ENCODE data around the gene MESP2.

Gene MESP2

GRCh38 chr15:89755701-89756100 lies 20.4 kb upstream of the MESP2 start:
- DNase-seq: no peak

DNA sequence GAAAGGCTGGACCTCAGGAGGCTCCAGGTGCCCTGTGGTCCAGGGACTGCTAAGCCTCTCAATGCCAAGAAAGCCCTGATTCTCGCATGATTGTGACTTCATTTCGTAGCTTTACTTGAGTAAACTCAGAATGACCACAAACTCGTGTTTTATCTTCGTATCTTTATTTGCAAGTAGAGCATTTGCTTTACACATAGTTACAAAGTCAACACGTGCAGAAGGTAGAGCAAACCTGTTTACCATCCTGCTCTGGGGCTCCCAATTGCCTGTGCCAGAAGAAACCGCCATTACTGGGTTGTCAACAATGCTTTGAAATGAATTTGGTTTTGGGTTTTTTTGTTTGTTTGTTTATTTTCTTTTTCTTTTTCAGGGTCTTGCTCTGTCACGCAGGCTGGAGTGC lies 19.2 kb upstream of the MESP2 start:
- DNase-seq: no peak

DNA sequence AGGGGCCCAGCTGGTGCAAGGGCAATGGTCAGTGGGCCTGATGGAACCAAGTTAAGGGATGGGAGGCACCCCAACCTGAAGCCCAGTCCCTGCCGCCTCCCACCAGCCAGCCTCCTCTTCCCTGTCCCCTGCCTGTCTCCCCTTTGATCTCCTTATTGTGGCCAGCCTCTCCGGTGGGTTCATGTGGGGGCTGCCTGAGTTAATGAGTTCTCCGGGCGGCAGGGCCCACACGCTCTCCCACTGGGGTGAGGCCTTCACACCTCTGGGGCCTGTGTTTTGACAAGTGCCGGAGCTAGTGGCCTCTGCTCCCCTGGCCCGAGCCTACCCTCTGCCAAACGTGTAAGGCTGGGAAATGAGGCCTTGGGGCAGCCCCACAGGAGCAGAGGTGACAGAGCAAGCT lies 17.8 kb upstream of the MESP2 start:
- DNase-seq: no peak

DNA sequence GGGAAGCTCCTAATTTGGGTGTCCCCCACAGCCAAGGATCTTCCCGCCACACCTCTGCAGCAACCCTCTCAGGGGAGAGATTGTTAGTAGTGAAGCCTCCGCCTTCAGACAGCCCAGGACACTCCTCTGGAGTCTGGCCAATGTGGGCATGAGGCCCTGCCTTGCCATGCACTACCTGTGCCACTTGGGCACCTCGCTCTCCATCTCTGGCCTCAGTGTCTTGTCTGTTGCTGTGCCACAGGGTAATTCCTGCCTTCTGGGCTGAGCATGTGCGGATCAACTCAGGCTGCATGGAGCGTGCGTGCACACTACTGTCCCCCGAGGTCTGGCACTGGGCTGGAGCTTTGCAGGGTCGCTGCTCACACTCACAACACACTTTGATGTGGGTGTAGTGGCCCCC lies 17.2 kb upstream of the MESP2 start:
- DNase-seq: no peak

- no peak for DNase-seq
Measured at GRCh38 chr15:89759835-89760234, 16.3 kb upstream of the MESP2 start.

- peak; percentile 62 for DNase-seq
Measured at GRCh38 chr15:89760303-89761008, 15.7 kb upstream of the MESP2 start.

- no peak for DNase-seq
Measured at GRCh38 chr15:89761009-89761831, 14.9 kb upstream of the MESP2 start.

- no peak for DNase-seq
Measured at GRCh38 chr15:89761929-89762328, 14.2 kb upstream of the MESP2 start.

DNA sequence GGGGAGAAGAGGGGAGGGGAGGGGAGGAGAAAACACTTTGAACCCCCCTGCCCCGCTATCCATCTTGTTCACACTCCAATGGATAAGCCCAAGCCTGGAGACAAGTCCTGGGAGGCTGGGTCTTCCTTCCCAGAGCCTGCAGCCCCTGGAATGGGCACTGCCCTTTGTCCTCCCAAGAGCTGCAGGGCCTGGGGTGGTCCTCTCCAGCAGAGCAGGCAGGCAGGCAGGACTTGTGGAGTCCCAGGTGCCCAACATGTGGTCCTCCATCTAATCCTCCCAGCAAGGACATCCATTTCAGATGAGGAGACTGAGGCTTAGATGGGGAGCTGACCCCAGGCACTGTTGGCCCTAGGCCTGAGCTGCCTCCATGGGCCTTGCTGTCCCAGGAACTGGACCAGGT lies 10.4 kb upstream of the MESP2 start:
- no peak for DNase-seq

DNA sequence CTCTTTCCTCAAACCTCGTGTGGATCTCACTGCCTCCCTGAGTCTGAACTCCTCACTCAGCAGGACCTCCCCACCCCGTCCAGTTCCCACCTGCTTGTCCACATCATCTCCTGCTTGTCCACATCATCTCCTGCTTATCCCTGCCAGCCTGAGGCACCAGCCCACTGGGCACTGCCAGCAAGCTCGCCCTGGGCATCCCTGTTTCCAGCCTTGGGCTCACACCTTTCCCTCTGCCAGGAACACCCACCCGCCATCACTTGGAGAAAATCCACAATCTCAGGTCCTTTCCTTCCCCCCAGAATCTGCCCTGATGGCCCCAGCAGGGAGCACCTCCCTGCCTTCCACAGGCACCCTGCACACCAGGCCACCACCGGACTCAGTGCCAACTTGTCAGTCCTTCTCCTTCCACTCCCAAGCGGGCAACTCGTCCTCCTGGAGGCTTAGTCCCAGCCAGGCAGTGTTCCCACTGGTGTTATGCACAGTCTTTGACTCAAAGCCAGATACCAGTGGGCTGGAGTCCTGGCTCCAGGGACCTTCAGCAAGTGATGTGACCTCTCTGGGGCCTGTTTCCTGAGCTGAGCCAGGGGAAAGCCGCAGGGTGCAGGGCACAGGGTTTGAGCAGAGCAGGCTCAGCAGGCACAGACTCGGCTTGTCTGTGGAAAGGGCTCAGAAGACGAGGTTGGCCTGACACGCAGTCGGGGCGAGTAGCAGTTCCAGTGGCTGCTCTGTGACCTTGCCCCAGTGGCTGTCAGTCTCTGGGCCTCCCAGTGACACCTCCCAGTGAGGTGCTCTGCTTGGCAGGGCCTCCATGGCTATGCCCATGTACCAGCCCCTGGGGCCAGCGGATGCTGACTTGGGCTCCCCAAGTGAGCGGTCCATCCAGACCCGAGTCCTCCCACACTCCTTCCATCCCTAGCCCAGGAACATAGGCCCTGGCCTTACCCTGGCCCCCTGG lies 9.5 kb upstream of the MESP2 start:
- DNase-seq: no peak

DNA sequence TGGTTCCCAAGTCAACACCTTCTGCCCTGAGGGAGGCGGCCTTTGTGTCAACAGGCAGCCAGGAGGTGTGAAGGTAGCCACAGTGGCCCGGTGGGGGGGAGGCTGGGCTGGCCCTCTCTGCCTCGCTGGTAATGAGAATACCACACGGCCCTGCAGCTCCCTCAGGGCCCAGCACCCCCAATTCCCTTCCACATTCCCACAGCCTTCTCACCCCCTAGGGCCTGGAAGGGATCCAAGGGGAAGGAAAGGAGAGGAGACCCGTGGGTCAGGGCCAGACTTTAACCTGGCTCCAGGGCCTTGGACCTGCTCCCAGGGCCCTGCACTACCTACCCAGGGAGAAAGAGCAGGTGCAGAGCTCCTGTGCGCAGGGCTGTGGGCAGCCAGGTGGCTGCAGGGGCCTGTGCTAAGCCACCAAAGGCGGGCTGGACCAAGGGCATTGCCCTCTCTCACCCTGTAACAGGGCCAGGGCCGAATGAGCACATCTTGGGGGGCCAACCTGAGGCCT lies 8.7 kb upstream of the MESP2 start:
- no peak for DNase-seq

GRCh38 chr15:89768071-89768500 lies 8.0 kb upstream of the MESP2 start:
- peak; percentile 10 for DNase-seq

- DNase-seq: no peak
Measured at GRCh38 chr15:89769366-89769765, 6.8 kb upstream of the MESP2 start.

DNA sequence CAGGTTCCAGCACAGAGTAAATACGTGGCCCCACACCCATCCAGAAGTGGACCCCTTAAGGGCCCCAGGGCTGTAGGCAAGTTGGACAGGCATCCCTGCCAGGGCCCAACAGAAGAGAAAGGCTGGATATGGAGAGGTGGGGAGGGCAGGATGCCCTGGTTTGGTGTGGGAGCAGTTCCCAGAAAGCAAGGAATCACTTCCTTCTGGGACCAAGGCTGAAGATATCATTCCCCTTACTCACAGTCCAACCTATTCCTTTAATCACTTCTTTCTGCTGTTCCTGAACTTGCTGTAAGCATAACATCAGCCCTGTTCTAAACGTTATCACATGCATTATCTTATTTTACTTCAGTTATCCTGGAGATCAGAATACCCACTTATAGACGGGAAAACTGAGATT lies 6.1 kb upstream of the MESP2 start:
- peak; percentile 54 for DNase-seq

DNA sequence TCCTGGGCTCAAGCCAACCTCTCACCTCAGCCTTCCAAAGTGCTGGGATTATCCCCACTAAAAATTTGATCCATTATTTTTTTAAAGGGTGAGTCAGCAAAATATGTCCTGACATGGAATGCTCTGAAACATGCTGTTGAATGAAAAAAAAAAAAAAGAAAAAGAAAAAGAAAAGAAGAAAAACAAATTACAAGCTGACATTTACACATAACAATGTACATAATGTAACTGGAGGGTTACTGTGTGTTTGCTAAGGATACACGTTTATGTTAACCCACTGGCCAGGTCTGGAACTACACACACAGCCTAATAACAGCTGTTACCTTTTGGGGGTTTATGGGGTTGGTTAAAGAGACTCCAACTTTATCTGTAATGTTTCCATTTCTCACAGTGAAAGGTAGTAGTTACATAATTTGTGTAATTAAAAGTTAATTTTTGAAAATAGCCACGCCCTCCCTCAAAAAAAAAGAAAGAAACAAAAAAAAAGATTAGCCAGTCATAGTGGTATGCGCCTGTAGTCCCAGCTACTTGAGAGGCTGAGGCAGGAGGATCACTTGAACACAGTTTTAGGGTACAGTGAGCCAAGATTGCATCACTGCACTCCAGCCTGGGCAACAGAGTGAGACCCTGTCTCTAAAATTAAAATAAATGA lies 3.1 kb upstream of the MESP2 start:
- peak; percentile 52 for DNase-seq

DNA sequence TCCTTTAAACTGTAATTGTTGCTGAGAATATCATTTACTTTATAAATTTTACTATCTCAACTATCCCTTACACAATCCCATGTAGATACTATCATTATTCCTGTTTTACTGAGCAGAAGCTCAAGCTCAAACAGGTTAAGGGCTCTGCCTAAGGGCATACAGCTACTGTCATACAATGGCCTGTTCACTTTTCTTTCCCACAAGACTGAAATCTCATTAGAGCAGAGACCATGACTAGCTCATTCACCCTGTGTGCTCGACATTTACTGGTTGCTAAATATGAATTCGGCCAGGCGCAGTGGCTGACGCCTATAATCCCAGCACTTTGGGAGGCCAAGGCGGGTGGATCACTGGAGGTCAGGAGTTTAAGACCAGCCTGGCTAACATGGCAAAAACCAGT lies 1.6 kb upstream of the MESP2 start:
- no peak for DNase-seq

- DNase-seq: no peak
Measured at GRCh38 chr15:89775815-89776214, 317 bp upstream of the MESP2 start.

GRCh38 chr15:89777073-89777751 lies 1.1 kb downstream of the MESP2 start:
- no peak for DNase-seq

- DNase-seq: no peak
Measured at GRCh38 chr15:89777782-89778380, 1.7 kb downstream of the MESP2 start.

DNA sequence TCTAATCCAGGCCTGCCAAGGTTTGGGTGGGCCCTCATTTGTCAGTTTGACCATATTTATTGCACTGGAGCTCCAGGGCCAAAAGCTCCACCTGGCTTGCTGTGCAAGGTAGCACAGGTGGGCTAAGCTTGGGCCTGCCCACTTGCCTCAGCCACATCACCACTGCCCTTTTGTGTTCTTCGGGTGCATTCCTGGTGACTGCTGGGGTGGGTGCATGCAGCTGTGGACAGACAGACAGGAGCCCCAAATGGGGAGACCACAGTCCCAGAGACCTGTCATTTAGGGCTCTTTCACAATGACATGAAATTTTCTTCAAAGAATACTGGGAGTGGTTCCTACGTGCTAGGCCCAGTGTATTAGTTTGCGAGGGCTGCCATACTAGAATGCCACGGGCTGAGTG lies 2.7 kb downstream of the MESP2 start:
- DNase-seq: no peak

- no peak for DNase-seq
Measured at GRCh38 chr15:89780601-89781000, 4.5 kb downstream of the MESP2 start.
